Activated CD4-positive, alpha-beta memory T cell treated with anti-CD3 and anti-CD28 coated beads for 36 hours (primary cell): ENCODE data around the gene GRB2. TPM values are rescaled to one million over a fixed set of nuclear protein-coding genes. Genes with fewer than 3 reads are reported as not detected.
A peak's percentile ranks its signal among the peaks of the same experiment; 100 is the strongest.

ENCODE experiments used
- CTCF ChIA-PET: fragments of 350-600 bp; sonication (Branson Sonifier 250); formaldehyde crosslinking; loops from one replicate; lab custom pipeline; 2021; ENCODE audit warnings: antibody characterized with exemption, inconsistent platforms; lab: Charles Lee
- POLR2A ChIA-PET: fragments of 350-600 bp; sonication (Branson Sonifier 250); formaldehyde crosslinking; loops from one replicate; lab custom pipeline; 2021; ENCODE audit warnings: antibody characterized with exemption; lab: Charles Lee
- DNase-seq: peaks from one replicate; pipeline ENCODE4 v3.0.0-alpha.2; 2020
- H3K27ac Mint-ChIP-seq: one replicate; pipeline ENCODE4 v1.8.0; 2021; ENCODE audit warnings: mixed read lengths
- H3K27me3 Mint-ChIP-seq: one replicate; pipeline ENCODE4 v1.8.0; 2021; ENCODE audit warnings: mixed read lengths
- H3K36me3 Mint-ChIP-seq: one replicate; pipeline ENCODE4 v1.8.0; 2021; ENCODE audit warnings: mixed read lengths
- H3K4me1 Mint-ChIP-seq: one replicate; pipeline ENCODE4 v1.8.0; 2021; ENCODE audit warnings: low read depth, mixed read lengths
- H3K4me3 Mint-ChIP-seq: one replicate; pipeline ENCODE4 v1.8.0; 2021; ENCODE audit warnings: mild to moderate bottlenecking, mixed read lengths
- H3K9me3 Mint-ChIP-seq: one replicate; pipeline ENCODE4 v1.8.0; 2021; ENCODE audit warnings: mixed read lengths
- intact Hi-C: fragments of 100-400 bp; cut with micrococcal nuclease; formaldehyde crosslinking; loops from one replicate; pipeline ENCODE4 v1.15.1; 2023
- total RNA-seq, 2 experiments: library from RNA; stranded (reverse); gene quantifications; one replicate each; pipeline ENCODE4 v1.2.3, GENCODE V29; 2021

Gene GRB2
- total RNA-seq, 2 experiments from 2014 or later, result 174 to 182 TPM

DNA sequence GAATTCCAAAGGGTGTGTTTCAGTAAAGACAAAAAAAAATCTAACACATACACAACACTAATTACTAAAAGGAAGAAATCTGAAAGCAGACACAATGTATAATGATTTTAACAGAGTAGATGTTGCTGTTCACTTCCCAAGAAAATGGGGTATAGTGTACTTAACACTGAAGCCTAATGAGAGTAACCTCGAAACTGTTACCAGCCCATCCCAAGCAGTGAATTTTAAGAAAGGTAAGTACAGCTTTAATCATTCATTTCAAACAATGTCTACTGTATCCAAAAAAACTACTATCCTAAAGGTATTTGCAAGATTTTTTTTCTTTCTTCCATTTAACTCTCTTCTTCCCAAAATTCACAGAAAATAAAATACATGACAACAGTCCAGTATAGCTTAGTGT lies 8.3 kb downstream of the GRB2 start:
- intact Hi-C loops, result no loop called here
- Mint-ChIP-seq H3K9me3 (no peaks in the 10 kb centered on the region), H3K4me3 (no peak overlapping the region), H3K27me3 (no peaks in the 10 kb centered on the region), H3K27ac (peak overlapping the region; percentile 72), H3K36me3 (peaks cover 17% of the 10 kb centered on the region), H3K4me1 (peaks cover 74% of the 10 kb centered on the region)
- ChIA-PET POLR2A (interaction anchor here (0.8 to 1.7 kb wide), 6 partner anchors 8 to 148 kb away, joined by 3 to 8 read pairs (median 5); partner anchors contain the start of gene GRB2), CTCF (interaction anchor here (0.6 to 3.2 kb wide), 7 partner anchors 15 to 126 kb away, joined by 3 to 18 read pairs (median 3); partner anchors contain the start of gene MIF4GD)
- DNase-seq, result no peak

DNA sequence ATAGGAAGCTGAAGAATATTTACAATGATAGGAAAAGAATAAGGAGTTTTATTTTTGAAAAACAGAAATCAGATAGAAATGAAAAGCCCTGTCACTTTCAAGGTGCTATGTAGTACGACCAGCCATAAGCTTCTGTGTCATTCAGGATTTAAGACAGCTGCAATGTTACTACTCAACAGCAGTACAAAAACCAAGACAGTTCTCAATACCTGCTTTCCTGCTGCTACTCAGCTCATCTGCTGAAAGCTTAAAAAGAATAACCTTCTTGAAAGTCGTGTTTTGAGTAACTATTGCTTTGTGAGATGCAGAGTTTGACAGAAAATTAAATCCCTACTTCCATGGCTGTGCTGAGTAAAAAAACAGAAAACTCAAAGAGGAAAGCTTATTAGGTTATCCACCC lies 8.7 kb downstream of the GRB2 start:
- Mint-ChIP-seq H3K4me1 (peaks cover 74% of the 10 kb centered on the region), H3K9me3 (no peaks in the 10 kb centered on the region), H3K4me3 (no peak overlapping the region), H3K27ac (peak overlapping the region; percentile 72), H3K27me3 (no peaks in the 10 kb centered on the region), H3K36me3 (peaks cover 19% of the 10 kb centered on the region)
- intact Hi-C loops, result no loop called here
- CTCF ChIA-PET, result interaction anchor here (0.6 to 3.2 kb wide), 9 partner anchors 9 to 126 kb away, joined by 3 to 18 read pairs (median 3); partner anchors contain the start of genes GRB2 and MIF4GD
- POLR2A ChIA-PET, result interaction anchor here (0.6 to 1.7 kb wide), 7 partner anchors 9 to 147 kb away, joined by 3 to 8 read pairs (median 4); partner anchors contain the start of gene GRB2
- no peak for DNase-seq

DNA sequence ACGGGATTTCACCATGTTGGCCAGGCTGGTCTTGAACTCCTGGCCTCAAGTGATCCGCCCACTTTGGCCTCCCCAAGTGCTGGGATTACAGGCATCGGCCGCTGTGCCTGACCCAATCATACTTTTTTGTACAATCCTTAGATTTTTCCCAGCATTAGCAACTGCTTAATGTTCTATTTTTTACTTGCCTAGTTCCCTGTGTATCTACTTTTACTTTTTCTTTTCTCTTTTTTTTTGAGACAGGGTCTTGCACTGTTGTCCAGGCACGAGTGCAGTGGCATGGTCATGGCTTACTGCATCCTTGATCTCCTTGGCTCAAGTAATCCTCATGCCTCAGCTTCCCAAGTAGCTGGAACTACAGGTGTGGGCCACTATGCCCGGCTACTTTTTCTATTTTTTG lies 9.5 kb downstream of the GRB2 start:
- ChIA-PET POLR2A (interaction anchor here (1.0 to 2.5 kb wide), 4 partner anchors 8 to 147 kb away, joined by 3 to 11 read pairs (median 7); partner anchors contain the start of genes GRB2 and SLC25A19), CTCF (interaction anchor here (1.1 to 3.2 kb wide), 5 partner anchors 10 to 107 kb away, joined by 3 to 18 read pairs (median 4); partner anchors contain the start of genes GRB2 and SLC25A19)
- Mint-ChIP-seq H3K9me3 (no peaks in the 10 kb centered on the region), H3K27ac (peak overlapping the region; percentile 4), H3K36me3 (peaks cover 22% of the 10 kb centered on the region), H3K4me1 (peaks cover 71% of the 10 kb centered on the region), H3K4me3 (no peak overlapping the region), H3K27me3 (no peaks in the 10 kb centered on the region)
- DNase-seq, result no peak
- intact Hi-C loops, result no loop called here

DNA sequence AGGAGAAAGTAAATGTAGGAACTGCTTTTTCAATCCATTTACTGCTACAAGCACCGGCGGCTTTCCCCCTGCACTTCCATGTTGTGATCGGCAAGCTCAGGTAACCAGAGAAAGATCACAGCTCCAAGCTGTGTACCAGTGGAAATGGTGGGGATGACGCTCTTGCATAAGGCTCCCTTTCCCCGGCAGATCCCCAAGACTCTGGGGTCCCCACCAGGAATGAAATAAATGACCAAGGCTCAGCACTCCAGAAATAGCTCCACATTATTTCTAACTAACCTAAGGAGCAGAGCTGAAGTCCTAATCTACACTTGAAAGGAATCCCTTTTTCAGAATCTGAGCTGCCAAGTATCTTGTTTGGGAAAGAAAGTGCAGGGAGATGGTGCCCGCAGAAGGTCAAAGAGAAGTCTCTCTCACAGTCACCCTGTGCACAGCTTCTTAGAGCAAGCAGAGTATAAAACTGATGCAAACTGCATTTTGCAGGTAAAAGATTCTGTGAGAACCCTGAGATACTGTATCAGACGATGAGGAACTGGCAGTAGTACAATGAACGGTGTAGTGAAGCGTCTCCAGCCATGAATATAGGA lies 11.1 kb downstream of the GRB2 start:
- H3K27ac Mint-ChIP-seq, result peak overlapping the region; percentile 85

DNA sequence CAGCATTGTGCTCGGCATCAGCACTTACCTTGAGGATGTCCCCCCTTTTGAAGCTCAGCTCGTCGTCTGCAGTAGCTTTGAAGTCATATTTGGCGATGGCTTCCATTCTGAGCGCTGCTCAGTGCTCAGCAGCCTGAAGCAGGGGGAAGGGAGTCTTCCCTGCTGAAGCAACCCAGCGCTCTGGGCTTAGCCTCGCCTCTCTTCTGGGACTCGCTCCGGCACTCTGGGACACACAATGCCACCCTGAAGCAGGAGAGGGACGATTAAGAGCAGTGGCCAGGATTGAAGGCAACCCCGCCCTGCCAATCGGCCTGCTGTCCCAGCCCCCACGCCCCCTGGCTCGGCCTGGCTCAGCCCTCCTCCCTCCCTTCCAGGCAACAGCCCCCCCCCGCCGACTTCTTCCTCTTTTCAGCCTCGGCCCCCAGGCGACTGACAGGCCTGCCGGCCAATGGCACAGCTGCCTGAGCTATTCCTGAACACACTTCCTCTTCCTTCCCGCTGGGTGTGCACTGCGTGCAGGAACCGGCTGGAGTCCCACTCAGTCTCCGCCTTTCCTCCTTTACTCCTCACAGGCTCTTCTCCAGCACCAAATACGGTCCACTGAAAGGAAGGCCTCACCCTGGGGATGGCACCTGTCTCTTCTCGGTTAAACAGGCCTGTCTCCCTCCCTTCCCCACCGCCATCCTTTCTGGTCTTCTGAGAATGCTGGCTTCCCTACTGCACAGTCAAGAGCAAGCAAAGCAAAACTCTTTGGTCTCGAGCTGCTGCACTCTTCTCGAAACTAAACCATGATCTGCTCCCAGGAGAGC lies 11.8 kb downstream of the GRB2 start:
- ChIA-PET CTCF (interaction anchor here (0.5 to 3.0 kb wide), 19 partner anchors 8 to 360 kb away, joined by 3 to 31 read pairs (median 5); partner anchors contain the start of genes GRB2, MIF4GD, SLC25A19 and TSEN54), POLR2A (interaction anchor here (0.7 to 2.5 kb wide), 4 partner anchors 18 to 189 kb away, joined by 3 to 11 read pairs (median 5); partner anchors contain the start of genes MIF4GD and SLC25A19)
- H3K4me3 Mint-ChIP-seq, result peak overlapping the region; percentile 96
- H3K9me3 Mint-ChIP-seq, result no peaks in the 10 kb centered on the region
- H3K27me3 Mint-ChIP-seq, result no peaks in the 10 kb centered on the region
- H3K27ac Mint-ChIP-seq, result peak overlapping the region; percentile 85
- DNase-seq, result peak; percentile 91
- peaks cover 76% of the 10 kb centered on the region for H3K4me1 Mint-ChIP-seq
- intact Hi-C loops, result loop anchor here (1.0 kb wide), 1 partner anchor 11 kb away; no protein-coding TSS in a partner anchor
- peaks cover 31% of the 10 kb centered on the region for H3K36me3 Mint-ChIP-seq

More for the DNA sequence above, 11.1 kb downstream of the GRB2 start:
- Mint-ChIP-seq H3K4me1 (peaks cover 75% of the 10 kb centered on the region), H3K9me3 (no peaks in the 10 kb centered on the region), H3K4me3 (peak overlapping the region; percentile 96), H3K27me3 (no peaks in the 10 kb centered on the region), H3K36me3 (peaks cover 31% of the 10 kb centered on the region)
- ChIA-PET CTCF (interaction anchor here (0.8 to 3.0 kb wide), 15 partner anchors 8 to 359 kb away, joined by 3 to 31 read pairs (median 5); partner anchors contain the start of genes GRB2, MIF4GD, SLC25A19 and TSEN54), POLR2A (interaction anchor here (0.7 to 2.5 kb wide), 4 partner anchors 18 to 190 kb away, joined by 3 to 11 read pairs (median 5); partner anchors contain the start of genes MIF4GD and SLC25A19)
- intact Hi-C loops, result loop anchor here (1.0 kb wide), 1 partner anchor 10 kb away; no protein-coding TSS in a partner anchor
- DNase-seq, result no peak

DNA sequence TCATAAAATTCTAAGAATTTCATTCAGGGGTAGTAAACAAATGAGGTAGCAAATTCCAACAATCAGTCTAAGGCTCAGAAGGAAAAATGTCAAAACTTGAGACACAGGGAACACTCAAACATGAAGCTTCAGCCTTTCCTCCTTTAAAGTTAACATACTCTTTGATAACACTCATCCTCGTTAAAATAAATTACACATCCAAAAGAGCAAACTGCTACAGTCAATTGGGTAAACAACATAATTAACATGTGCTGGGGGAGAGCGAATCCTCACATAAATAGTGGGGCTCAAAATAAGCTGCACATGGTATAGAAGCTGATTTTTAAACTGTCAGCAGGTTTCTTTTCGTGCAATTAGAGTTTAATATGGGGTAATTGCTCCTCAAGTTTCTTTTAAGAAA lies 12.9 kb downstream of the GRB2 start:
- CTCF ChIA-PET, result interaction anchor here (1.1 to 2.8 kb wide), 4 partner anchors 11 to 124 kb away, joined by 3 to 31 read pairs (median 6); partner anchors contain the start of gene TSEN54
- peak overlapping the region; percentile 21 for H3K4me3 Mint-ChIP-seq
- H3K27ac Mint-ChIP-seq, result no peak overlapping the region

DNA sequence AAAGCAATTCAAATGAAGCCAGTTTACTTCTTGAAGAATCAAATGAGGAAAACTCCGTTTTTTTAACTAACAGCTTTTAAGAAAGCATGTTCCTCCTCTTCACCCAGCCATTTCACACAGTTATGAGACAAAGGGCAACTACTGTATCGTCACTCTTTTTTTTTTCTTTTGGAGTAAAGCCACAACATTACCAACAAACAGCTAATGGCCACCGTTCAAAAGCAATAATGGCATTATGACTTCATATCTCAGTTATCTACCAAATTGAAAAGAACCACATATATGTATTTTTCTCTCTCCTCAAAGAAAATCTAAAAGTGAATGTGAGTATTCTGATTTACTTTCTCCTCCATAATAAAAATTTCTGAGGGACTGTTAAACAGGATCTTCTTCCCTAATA lies 14.5 kb downstream of the GRB2 start:
- H3K36me3 Mint-ChIP-seq, result peaks cover 40% of the 10 kb centered on the region
- H3K9me3 Mint-ChIP-seq, result no peaks in the 10 kb centered on the region
- no peak for DNase-seq
- no peaks in the 10 kb centered on the region for H3K27me3 Mint-ChIP-seq
- H3K4me3 Mint-ChIP-seq, result no peak overlapping the region
- POLR2A ChIA-PET, result no interaction called here
- intact Hi-C loops, result no loop called here
- H3K4me1 Mint-ChIP-seq, result peaks cover 74% of the 10 kb centered on the region
- CTCF ChIA-PET, result interaction anchor here (1.5 kb wide), 1 partner anchor 68 kb away, joined by 4 read pairs; no protein-coding TSS in a partner anchor
- no peak overlapping the region for H3K27ac Mint-ChIP-seq

More for the DNA sequence above, 12.9 kb downstream of the GRB2 start:
- H3K4me1 Mint-ChIP-seq, result peaks cover 82% of the 10 kb centered on the region
- no peaks in the 10 kb centered on the region for H3K9me3 Mint-ChIP-seq
- POLR2A ChIA-PET, result no interaction called here
- peaks cover 33% of the 10 kb centered on the region for H3K36me3 Mint-ChIP-seq
- DNase-seq, result no peak
- H3K27me3 Mint-ChIP-seq, result no peaks in the 10 kb centered on the region
- intact Hi-C loops, result no loop called here

DNA sequence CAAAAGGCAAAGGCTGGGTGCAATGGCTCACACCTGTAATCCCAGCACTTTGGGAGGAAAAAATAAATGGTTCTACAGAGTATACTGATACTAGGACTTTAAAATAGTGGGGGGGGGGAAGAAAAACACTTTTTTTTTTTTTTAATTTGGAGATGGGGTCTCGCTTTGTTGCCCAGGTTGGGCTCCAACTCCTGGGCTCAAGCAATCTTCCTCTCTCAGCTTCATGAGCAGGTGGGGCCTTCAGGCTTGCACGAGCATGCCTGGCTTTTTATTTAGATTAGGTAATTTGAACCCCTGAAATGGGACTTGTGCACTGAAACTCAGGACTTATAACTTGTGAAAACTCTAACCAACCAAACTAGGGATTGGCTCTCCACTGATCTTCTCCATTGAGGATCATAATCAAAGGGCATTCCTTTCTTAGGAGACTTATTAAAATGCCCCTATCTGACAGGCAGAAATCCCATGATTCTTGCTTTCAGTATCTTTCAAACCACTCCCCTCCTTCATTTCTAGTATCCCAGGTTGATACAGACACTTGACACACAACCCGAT lies 16.9 kb downstream of the GRB2 start:
- ChIA-PET CTCF (no interaction called here), POLR2A (no interaction called here)
- no peak for DNase-seq
- intact Hi-C loops, result no loop called here
- Mint-ChIP-seq H3K9me3 (no peaks in the 10 kb centered on the region), H3K4me1 (peaks cover 56% of the 10 kb centered on the region), H3K27ac (no peak overlapping the region), H3K27me3 (no peaks in the 10 kb centered on the region), H3K4me3 (no peak overlapping the region), H3K36me3 (peaks cover 35% of the 10 kb centered on the region)

DNA sequence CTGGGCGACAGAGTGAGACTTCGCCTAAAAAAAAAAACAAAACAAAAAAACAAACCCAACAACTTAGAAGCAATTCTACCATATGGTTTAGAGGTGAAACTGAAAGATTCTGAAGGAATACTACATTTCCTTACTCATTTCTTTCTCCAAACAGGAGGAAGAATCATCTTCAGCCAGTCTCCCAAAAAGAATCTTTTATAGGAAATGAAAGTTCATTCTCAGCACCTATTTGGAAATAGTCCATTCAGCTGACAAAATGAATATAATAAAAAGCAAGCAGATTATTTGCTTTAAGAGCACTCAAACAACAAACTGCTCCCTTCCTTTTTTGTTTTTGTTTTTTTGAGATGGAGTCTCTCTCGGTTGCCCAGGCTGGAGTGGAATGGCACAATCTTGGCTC lies 17.7 kb downstream of the GRB2 start:
- intact Hi-C loops, result no loop called here
- Mint-ChIP-seq H3K27me3 (no peaks in the 10 kb centered on the region), H3K27ac (no peak overlapping the region), H3K9me3 (no peaks in the 10 kb centered on the region), H3K36me3 (peaks cover 29% of the 10 kb centered on the region), H3K4me1 (peaks cover 49% of the 10 kb centered on the region), H3K4me3 (no peak overlapping the region)
- no peak for DNase-seq
- ChIA-PET POLR2A (no interaction called here), CTCF (no interaction called here)

DNA sequence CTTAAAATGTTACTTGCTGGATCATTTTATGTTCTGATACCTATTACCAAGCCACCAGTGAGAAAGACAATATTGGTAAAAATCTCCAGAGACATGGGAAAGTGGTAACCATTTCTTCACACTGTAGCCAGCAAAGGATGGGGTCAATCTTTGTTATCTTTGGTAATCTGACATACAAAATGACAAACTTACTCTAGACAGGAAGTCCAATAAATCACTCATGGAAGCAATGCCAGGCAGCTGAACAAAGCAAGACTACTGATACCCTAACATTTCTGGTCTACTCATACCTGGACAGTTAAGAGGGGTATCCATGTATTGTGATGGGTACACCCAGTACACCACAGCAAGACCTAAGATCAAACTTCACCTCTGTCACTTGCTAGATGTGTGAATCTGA lies 19.0 kb downstream of the GRB2 start:
- Mint-ChIP-seq H3K4me1 (peaks cover 41% of the 10 kb centered on the region), H3K9me3 (no peaks in the 10 kb centered on the region), H3K4me3 (no peak overlapping the region), H3K27me3 (no peaks in the 10 kb centered on the region), H3K36me3 (peaks cover 23% of the 10 kb centered on the region), H3K27ac (peak overlapping the region; percentile 24)
- ChIA-PET POLR2A (no interaction called here), CTCF (no interaction called here)
- no peak for DNase-seq
- intact Hi-C loops, result no loop called here

DNA sequence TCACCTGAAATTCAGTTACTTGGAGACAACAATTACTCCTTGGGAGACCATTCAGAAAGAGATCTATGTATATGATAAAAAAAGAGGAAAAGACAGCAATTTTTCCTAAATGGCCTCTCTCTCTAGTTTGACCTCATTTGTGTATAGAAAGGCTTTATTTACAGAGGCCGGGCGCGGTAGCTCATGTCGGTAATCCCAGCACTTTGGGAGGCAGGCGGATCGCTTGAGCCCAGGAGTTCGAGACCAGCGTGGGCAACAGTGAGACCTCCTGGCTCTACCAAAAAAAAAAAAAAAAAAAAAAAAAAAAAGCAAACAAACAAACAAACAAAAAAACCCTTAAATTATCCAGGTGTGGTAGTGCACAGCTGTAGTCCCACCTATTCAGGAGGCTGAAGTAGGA lies 20.7 kb downstream of the GRB2 start:
- no peak overlapping the region for H3K4me3 Mint-ChIP-seq
- intact Hi-C loops, result no loop called here
- H3K36me3 Mint-ChIP-seq, result peaks cover 9% of the 10 kb centered on the region
- H3K27me3 Mint-ChIP-seq, result no peaks in the 10 kb centered on the region
- H3K27ac Mint-ChIP-seq, result no peak overlapping the region
- peaks cover 40% of the 10 kb centered on the region for H3K4me1 Mint-ChIP-seq
- DNase-seq, result no peak
- POLR2A ChIA-PET, result interaction anchor here (0.6 kb wide), 1 partner anchor 10 kb away, joined by 4 read pairs; no protein-coding TSS in a partner anchor
- no peaks in the 10 kb centered on the region for H3K9me3 Mint-ChIP-seq
- CTCF ChIA-PET, result interaction anchor here (0.6 to 0.7 kb wide), 2 partner anchors 62 to 513 kb away, joined by 3 read pairs; no protein-coding TSS in a partner anchor
